Breast epithelium (tissue), 3 donors: ENCODE measurements around the gene OR2T12.

Experiments
- POLR2A ChIP-seq: fragments of 450-650 bp; IDR thresholded peaks from one replicate; pipeline ENCODE4 v1.6.1; 2016; ENCODE audit warnings: antibody characterized with exemption, mild to moderate bottlenecking, moderate library complexity
- TF ChIP-seq, protein P1 (sequence below), 3 donors: fragments of 450-650 bp; IDR thresholded peaks; one replicate each; pipeline ENCODE4 v1.5.1; 2016 to 2017; ENCODE audit warnings: antibody characterized with exemption in 3 of 3, mild to moderate bottlenecking in 3 of 3, moderate library complexity in 3 of 3

DNA sequence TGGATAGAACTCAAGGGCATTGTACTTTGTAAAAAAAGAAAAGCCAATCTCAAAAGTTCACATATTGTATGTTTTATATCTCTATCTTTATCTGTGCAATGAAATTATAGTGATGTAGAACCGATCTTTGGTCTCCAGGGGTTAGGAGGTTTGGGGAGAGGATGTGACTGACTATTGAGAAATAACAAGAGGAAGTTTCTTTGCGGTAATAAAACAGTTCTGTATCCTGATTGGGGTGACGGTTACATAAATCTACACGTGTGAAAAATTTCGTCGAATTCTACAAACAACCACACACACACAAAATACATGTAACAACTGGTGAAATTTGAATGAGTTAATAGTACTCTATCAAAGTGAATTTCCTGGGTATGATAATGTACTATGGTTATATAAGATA, 14.8 kb downstream of the OR2T12 start:
- TF ChIP-seq, protein P1, sequence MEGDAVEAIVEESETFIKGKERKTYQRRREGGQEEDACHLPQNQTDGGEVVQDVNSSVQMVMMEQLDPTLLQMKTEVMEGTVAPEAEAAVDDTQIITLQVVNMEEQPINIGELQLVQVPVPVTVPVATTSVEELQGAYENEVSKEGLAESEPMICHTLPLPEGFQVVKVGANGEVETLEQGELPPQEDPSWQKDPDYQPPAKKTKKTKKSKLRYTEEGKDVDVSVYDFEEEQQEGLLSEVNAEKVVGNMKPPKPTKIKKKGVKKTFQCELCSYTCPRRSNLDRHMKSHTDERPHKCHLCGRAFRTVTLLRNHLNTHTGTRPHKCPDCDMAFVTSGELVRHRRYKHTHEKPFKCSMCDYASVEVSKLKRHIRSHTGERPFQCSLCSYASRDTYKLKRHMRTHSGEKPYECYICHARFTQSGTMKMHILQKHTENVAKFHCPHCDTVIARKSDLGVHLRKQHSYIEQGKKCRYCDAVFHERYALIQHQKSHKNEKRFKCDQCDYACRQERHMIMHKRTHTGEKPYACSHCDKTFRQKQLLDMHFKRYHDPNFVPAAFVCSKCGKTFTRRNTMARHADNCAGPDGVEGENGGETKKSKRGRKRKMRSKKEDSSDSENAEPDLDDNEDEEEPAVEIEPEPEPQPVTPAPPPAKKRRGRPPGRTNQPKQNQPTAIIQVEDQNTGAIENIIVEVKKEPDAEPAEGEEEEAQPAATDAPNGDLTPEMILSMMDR (IDR thresholded peaks at IDR 0.05), result no peak
- no peak for TF ChIP-seq POLR2A
